SJCRH30 (cell line): ENCODE measurements around the gene ABCA13. TPM values are rescaled to one million over a fixed set of nuclear protein-coding genes. Genes with fewer than 3 reads are reported as not detected.

ENCODE experiments used
- DNase-seq, 2 experiments: peaks; one replicate each; pipeline ENCODE4 v3.0.0-alpha.2; 2015 to 2020
- H3K27ac ChIP-seq: fragments of 250-450 bp; sonication (Bioruptor Pico); 2 replicates; pipeline ENCODE4 v1.5.1; 2020; ENCODE audit warnings: mild to moderate bottlenecking, moderate library complexity
- H3K27me3 ChIP-seq: fragments of 250-450 bp; sonication (Bioruptor Pico); 2 replicates; pipeline ENCODE4 v1.5.1; 2020; ENCODE audit warnings: mild to moderate bottlenecking, moderate library complexity
- H3K36me3 ChIP-seq: fragments of 250-450 bp; sonication (Bioruptor Pico); 2 replicates; pipeline ENCODE4 v1.5.1; 2020; ENCODE audit warnings: mild to moderate bottlenecking, moderate library complexity
- H3K4me1 ChIP-seq: fragments of 250-450 bp; sonication (Bioruptor Pico); 2 replicates; pipeline ENCODE4 v1.5.1; 2020; ENCODE audit warnings: mild to moderate bottlenecking, moderate library complexity
- H3K4me3 ChIP-seq: fragments of 250-450 bp; sonication (Bioruptor Pico); 2 replicates; pipeline ENCODE4 v1.5.1; 2020; ENCODE audit warnings: mild to moderate bottlenecking, moderate library complexity
- H3K9me3 ChIP-seq: fragments of 250-450 bp; sonication (Bioruptor Pico); replicated peaks from 2 replicates; pipeline ENCODE4 v1.5.1; 2020; ENCODE audit warnings: mild to moderate bottlenecking, moderate library complexity
- total RNA-seq: library from RNA; depleted of rRNA; stranded (reverse); fragments of >200 nt; shearing (Covaris generic); gene quantifications from 2 replicates; pipeline ENCODE4 v1.2.3, GENCODE V29; 2014

Gene ABCA13
- total RNA-seq, 1 experiment from 2014 or later: not detected

DNA sequence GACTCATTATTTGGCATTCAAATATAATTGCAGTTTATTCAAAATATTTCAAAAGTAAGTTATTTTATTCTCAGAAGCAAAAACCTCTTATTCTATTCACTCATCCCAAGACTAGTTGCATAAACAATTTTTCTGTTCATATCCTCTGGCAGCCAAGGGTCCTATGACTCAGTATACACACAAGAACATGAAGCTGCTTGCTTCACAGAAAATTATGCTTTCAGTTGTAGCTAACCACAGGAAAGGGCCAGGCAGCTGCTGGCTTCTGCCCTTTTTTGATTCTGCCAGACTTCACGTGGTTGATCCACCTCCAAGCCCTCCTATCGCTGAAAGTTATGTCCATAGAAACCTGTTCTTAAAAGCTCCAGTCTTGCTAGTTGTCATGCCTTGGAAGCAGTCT is 108.8 kb downstream of the ABCA13 start:
- no peak for DNase-seq
- Histone ChIP-seq H3K36me3 (no peaks in the 10 kb centered on the region), H3K9me3 (no peaks in the 10 kb centered on the region), H3K27me3 (peaks cover 13% of the 10 kb centered on the region; the same call in 1 of the 2 replicates), H3K4me1 (no peaks in the 10 kb centered on the region), H3K4me3 (no peak overlapping the region), H3K27ac (no peak overlapping the region)

DNA sequence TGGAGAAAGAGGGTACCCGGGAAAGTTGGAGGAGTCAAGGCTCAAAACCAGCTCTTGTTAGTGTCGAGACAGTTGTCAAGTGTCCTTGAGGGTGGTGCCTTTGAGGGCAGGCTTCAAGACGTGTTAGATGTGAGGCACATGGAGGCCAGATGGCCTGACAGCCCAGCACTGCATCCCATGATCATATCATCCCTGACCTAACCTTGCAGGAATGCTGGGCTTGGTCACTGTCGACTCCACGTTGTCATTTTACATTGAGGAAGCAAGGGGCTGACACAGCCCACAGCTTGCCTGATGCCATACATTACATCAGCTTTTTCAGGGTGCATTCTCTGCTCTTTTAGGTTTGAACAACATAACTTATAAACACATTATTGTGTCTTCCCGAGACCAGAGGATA is 114.1 kb downstream of the ABCA13 start:
- Histone ChIP-seq H3K36me3 (no peaks in the 10 kb centered on the region), H3K27me3 (peaks cover 5% of the 10 kb centered on the region; the same call in 1 of the 2 replicates), H3K4me1 (no peaks in the 10 kb centered on the region), H3K4me3 (no peak overlapping the region), H3K27ac (no peak overlapping the region), H3K9me3 (no peaks in the 10 kb centered on the region)
- no peak for DNase-seq

GRCh38 chr7:48286836-48287235 is 115.6 kb downstream of the ABCA13 start:
- peaks cover 3% of the 10 kb centered on the region; the same call in 1 of the 2 replicates for H3K27me3 ChIP-seq
- DNase-seq: no peak
- H3K4me3 ChIP-seq: no peak overlapping the region
- no peaks in the 10 kb centered on the region for H3K4me1 ChIP-seq
- H3K36me3 ChIP-seq: no peaks in the 10 kb centered on the region
- H3K27ac ChIP-seq: no peak overlapping the region
- H3K9me3 ChIP-seq: no peaks in the 10 kb centered on the region

- Histone ChIP-seq H3K36me3 (no peaks in the 10 kb centered on the region), H3K9me3 (no peaks in the 10 kb centered on the region), H3K4me3 (no peak overlapping the region), H3K27me3 (peaks cover 7% of the 10 kb centered on the region; the same call in 1 of the 2 replicates), H3K27ac (no peak overlapping the region), H3K4me1 (no peaks in the 10 kb centered on the region)
- no peak for DNase-seq
Measured at GRCh38 chr7:48289656-48290055, 118.4 kb downstream of the ABCA13 start.

- DNase-seq: no peak
- Histone ChIP-seq H3K4me1 (no peaks in the 10 kb centered on the region), H3K27ac (no peak overlapping the region), H3K4me3 (no peak overlapping the region), H3K36me3 (no peaks in the 10 kb centered on the region), H3K9me3 (no peaks in the 10 kb centered on the region), H3K27me3 (0 out of 2 replicates have a peak, but pooled peaks cover 4% of the 10 kb centered on the region)
Measured at GRCh38 chr7:48292949-48293348, 121.7 kb downstream of the ABCA13 start.

GRCh38 chr7:48295296-48295971 is 124.2 kb downstream of the ABCA13 start:
- H3K4me1 ChIP-seq: no peaks in the 10 kb centered on the region
- H3K9me3 ChIP-seq: no peaks in the 10 kb centered on the region
- no peaks in the 10 kb centered on the region for H3K36me3 ChIP-seq
- no peak for DNase-seq
- H3K27me3 ChIP-seq: 0 out of 2 replicates have a peak, but pooled peaks cover 4% of the 10 kb centered on the region
- H3K27ac ChIP-seq: no peak overlapping the region
- H3K4me3 ChIP-seq: no peak overlapping the region

DNA sequence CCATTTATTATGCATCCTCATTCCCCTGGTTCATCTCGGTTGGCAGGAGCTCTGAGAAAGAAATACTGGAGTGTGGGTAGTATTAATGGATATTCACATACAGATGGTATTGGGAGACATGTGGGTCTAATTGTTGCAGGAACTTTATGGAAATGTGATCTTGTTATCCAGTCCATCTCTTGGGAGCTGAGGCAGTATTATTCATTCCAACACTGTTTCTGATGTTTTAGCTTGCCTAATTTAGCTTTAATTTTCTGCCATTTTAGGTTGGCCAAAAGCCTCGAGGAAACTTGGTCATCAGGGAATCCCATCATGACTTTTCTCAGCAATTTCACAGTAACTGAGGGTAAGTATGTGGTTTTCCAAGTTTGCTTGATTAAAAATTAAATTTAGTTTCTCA is 125.7 kb downstream of the ABCA13 start:
- no peak for DNase-seq
- H3K4me1 ChIP-seq: no peaks in the 10 kb centered on the region
- 0 out of 2 replicates have a peak, but pooled peaks cover 4% of the 10 kb centered on the region for H3K27me3 ChIP-seq
- no peak overlapping the region for H3K27ac ChIP-seq
- no peaks in the 10 kb centered on the region for H3K36me3 ChIP-seq
- H3K4me3 ChIP-seq: no peak overlapping the region
- no peaks in the 10 kb centered on the region for H3K9me3 ChIP-seq

DNA sequence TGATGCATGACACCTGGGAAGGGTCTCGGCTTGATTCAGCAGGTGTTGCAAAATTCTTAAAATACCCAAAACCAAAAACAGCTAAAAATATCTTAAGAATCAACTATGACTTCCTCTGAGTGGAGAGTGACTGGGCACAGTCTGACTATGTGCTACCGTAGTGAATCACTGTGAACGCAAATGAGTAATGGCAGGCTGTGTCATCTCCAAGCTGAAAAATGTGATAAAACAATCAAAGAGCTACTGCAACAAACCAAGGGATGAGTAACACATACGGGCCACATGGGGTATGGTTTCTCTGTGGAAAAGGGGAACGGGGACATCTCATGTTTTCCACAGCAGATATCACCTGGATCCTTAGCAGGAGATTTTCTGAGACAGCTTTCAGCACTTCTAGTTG is 127.5 kb downstream of the ABCA13 start:
- Histone ChIP-seq H3K27ac (no peak overlapping the region), H3K36me3 (no peaks in the 10 kb centered on the region), H3K4me1 (no peaks in the 10 kb centered on the region), H3K27me3 (peaks cover 3% of the 10 kb centered on the region; the same call in 1 of the 2 replicates), H3K4me3 (no peak overlapping the region), H3K9me3 (no peaks in the 10 kb centered on the region)
- no peak for DNase-seq

DNA sequence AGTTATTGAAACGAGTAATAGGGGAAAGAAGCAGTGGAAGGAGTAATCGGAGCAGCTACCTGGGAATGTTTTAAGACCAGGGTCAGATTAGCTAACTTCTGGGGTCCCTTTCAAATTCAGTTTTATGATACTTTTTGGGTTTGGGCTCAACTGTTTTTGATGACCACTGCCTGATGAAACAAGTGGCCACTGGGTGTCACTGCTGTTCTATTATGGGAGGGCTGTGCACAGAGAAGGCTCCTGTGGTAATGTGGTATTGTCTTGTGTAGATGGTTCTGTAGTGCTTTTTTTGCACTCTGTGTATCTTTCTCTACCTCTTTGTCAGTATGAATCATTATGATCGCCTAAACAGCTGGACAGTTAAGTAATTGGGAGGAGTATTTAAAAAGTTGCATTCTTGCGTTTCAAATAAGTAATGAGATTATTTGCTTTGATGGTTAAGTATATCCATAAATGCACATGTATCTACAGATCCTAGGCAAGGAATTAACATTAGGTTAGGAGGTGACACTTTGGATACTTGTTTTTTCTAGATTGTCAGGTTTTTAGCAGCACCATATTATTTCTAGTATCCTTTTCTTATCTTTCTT is 128.4 kb downstream of the ABCA13 start:
- no peak overlapping the region for H3K27ac ChIP-seq
- peak; percentile 37 to 72 for DNase-seq
- no peaks in the 10 kb centered on the region for H3K36me3 ChIP-seq
- no peaks in the 10 kb centered on the region; the same call in 1 of the 2 replicates for H3K27me3 ChIP-seq
- no peaks in the 10 kb centered on the region for H3K9me3 ChIP-seq
- H3K4me1 ChIP-seq: no peaks in the 10 kb centered on the region
- no peak overlapping the region for H3K4me3 ChIP-seq

- no peak for DNase-seq
- Histone ChIP-seq H3K27ac (no peak overlapping the region), H3K4me3 (no peak overlapping the region), H3K27me3 (no peaks in the 10 kb centered on the region; the same call in 1 of the 2 replicates), H3K9me3 (no peaks in the 10 kb centered on the region), H3K36me3 (no peaks in the 10 kb centered on the region), H3K4me1 (no peaks in the 10 kb centered on the region)
Measured at GRCh38 chr7:48300301-48300700, 129.0 kb downstream of the ABCA13 start.

GRCh38 chr7:48301201-48301600 is 129.9 kb downstream of the ABCA13 start:
- Histone ChIP-seq H3K27me3 (peaks cover 4% of the 10 kb centered on the region; the same call in 1 of the 2 replicates), H3K27ac (no peak overlapping the region), H3K36me3 (no peaks in the 10 kb centered on the region), H3K4me1 (no peaks in the 10 kb centered on the region), H3K9me3 (no peaks in the 10 kb centered on the region), H3K4me3 (no peak overlapping the region)
- DNase-seq: no peak

DNA sequence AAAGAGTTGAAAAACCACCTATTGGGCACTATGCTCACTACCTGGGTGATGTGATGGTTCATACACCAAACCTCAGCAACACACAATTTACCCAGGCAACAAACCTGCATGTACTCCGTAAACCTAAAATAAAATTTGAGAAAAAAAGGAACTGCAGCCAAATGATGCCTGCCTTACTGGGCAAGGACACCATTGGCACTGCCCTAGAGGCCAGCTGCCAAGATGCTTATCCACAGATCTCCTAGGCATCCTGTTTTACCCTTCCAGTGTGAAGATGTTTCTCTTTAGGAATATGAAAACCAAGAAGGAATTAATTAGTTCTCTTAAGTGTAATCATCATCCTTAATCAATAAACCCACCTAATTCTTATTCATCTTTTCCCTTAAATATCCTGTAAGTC is 133.4 kb downstream of the ABCA13 start:
- Histone ChIP-seq H3K9me3 (no peaks in the 10 kb centered on the region), H3K36me3 (no peaks in the 10 kb centered on the region), H3K4me3 (no peak overlapping the region), H3K27ac (no peak overlapping the region), H3K27me3 (peaks cover 4% of the 10 kb centered on the region; the same call in 1 of the 2 replicates), H3K4me1 (no peaks in the 10 kb centered on the region)
- DNase-seq: no peak

DNA sequence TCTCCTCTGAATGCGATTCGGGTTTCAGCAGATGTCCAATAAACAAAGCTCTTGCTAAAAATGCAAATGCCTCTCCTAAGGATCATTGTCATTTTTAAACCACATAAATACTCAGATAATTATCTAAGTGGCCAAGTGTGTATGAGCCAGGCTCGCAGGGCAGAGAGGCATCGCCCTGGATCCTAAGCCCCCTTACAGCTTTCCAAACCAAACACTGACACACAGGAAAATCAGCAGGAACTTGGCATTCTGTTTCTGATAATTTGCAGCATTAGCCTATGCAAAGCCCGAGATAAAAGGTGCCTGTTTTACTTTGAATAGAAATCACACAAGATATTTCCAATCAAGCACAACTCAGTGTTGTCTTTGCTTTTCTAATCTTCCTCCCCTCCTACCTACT is 134.4 kb downstream of the ABCA13 start:
- Histone ChIP-seq H3K27ac (no peak overlapping the region), H3K9me3 (no peaks in the 10 kb centered on the region), H3K4me1 (no peaks in the 10 kb centered on the region), H3K36me3 (no peaks in the 10 kb centered on the region), H3K27me3 (peaks cover 6% of the 10 kb centered on the region; the same call in 1 of the 2 replicates), H3K4me3 (no peak overlapping the region)
- no peak for DNase-seq

DNA sequence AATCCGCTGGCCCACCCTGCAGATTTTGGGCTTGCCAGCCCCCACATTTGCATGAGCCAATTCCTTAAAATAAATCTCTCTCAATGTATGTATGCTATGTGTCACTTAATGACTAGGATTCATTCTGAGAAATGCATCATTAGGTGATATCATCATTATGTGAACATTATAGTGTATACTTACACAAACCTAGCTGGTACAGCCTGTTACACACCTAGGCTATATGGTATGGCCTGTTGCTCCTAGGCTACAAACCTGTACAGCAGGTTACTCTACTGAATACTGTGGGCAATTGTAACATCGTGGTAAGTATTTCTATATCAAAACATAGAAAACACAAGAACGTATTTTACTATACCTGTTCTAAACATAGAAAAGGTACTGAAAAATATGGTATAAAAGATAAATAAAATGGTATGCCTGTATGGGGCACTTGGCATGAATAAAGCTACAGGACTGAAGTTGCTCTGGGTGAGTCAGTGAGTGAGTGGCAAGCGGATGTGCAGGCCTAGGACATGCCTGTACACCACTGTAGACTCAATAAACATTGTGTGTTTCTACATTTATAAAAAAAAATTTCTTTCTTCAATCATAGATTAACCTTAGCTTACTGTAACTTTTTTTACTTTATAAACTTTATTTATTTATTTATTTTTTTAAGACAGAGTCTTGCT is 135.9 kb downstream of the ABCA13 start:
- no peaks in the 10 kb centered on the region for H3K9me3 ChIP-seq
- no peak overlapping the region for H3K27ac ChIP-seq
- no peak overlapping the region for H3K4me3 ChIP-seq
- H3K36me3 ChIP-seq: no peaks in the 10 kb centered on the region
- no peaks in the 10 kb centered on the region for H3K4me1 ChIP-seq
- H3K27me3 ChIP-seq: peaks cover 13% of the 10 kb centered on the region; the same call in 1 of the 2 replicates
- no peak for DNase-seq

DNA sequence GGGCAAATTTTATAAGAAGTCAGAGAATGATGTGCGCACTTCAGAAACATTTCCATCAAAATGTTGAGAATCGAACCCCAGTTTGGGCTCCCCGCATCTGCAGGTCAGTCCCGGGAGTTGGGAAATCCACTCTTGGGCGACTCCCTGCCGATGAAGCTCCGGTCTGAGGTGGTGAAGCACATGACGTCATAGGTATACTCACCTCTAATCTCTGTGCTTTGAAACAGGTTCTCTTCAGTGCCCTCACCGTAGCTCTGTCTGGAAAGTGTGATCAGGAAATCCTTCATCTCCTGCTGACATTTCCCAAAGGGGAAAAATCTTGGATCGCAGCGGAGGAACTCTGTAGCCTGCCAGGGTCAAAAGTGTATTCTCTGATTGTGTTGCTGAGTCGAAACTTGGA is 138.5 kb downstream of the ABCA13 start:
- no peak overlapping the region for H3K4me3 ChIP-seq
- H3K27ac ChIP-seq: no peak overlapping the region
- no peaks in the 10 kb centered on the region for H3K36me3 ChIP-seq
- DNase-seq: no peak
- H3K27me3 ChIP-seq: peaks cover 13% of the 10 kb centered on the region; the same call in 1 of the 2 replicates
- no peaks in the 10 kb centered on the region for H3K4me1 ChIP-seq
- H3K9me3 ChIP-seq: no peaks in the 10 kb centered on the region
